HepG2 (cell line): ENCODE measurements around the gene MIDN. TPM values are rescaled to one million over a fixed set of nuclear protein-coding genes. Genes with fewer than 3 reads are reported as not detected.

Experiments
- ATAC-seq: fragments of 200-7000 bp; cut with Tn5 transposase; 3 replicates; pipeline ENCODE4 v1.9.1; 2020; ENCODE audit warnings: mild to moderate bottlenecking, moderate library complexity
- BruUV-seq: library from RNA; stranded (reverse); fragments of 400-500 nt; replicated peaks from 2 replicates; lab custom pipeline; 2021; lab: Mats Ljungman, UMichigan
- CTCF ChIA-PET: fragments of 300-600 bp; formaldehyde crosslinking; extraction: SDS; loops from one replicate; lab custom pipeline; 2021; ENCODE audit warnings: low total read pairs, inconsistent platforms, low intra/inter-chr PET ratio; lab: Yijun Ruan, JAX
- POLR2A ChIA-PET: fragments of 350-600 bp; sonication (Branson Sonifier 250); formaldehyde crosslinking; loops from one replicate; lab custom pipeline; 2020; ENCODE audit warnings: antibody characterized with exemption, inconsistent platforms; lab: Yijun Ruan, JAX
- DNase-seq: peaks from one replicate; pipeline ENCODE4 v3.0.0-alpha.2; 2015; ENCODE audit warnings: low spot score
- FAIRE-seq: peaks from 3 replicates; lab custom pipeline; 2011; peaks lifted over from hg19 to GRCh38; lab: Jason Lieb, UNC
- H2AFZ ChIP-seq: one replicate; pipeline ENCODE4 v1.6.1; 2011; ENCODE audit warnings: low read length, inconsistent platforms
- H3K27ac ChIP-seq: fragments of 300-600 bp; 3 replicates; pipeline ENCODE4 v1.8.0; 2011; ENCODE audit warnings: mixed run types, mild to moderate bottlenecking, mixed read lengths, low read length, inconsistent platforms; ENCODE audit not compliant: insufficient read depth; ENCODE audit errors: extremely low read length
- H3K27me3 ChIP-seq, 2 experiments: fragments of 200-600 bp in 1 of 2; 2 replicates in 1 of 2; 3 replicates in 1 of 2; pipeline versions ENCODE4 v1.6.0 to v1.8.0; 2011; ENCODE audit warnings: low read length in 2 of 2, mild to moderate bottlenecking in 2 of 2, moderate library complexity in 2 of 2, inconsistent platforms in 1 of 2; ENCODE audit not compliant: insufficient read depth in 2 of 2, control insufficient read depth in 1 of 2
- H3K36me3 ChIP-seq, 2 experiments: fragments of 200-600 bp in 1 of 2; replicated peaks in 1 of 2; 2 replicates in 1 of 2; 3 replicates in 1 of 2; pipeline versions ENCODE4 v1.5.1 to v1.8.0; 2011; ENCODE audit warnings: low read length in 2 of 2, inconsistent platforms in 1 of 2; ENCODE audit not compliant: insufficient read depth in 2 of 2, control insufficient read depth in 1 of 2
- H3K4me1 ChIP-seq: 2 replicates; pipeline ENCODE4 v1.5.1; 2012; ENCODE audit warnings: low read length, inconsistent platforms; ENCODE audit not compliant: insufficient read depth
- H3K4me2 ChIP-seq: 2 replicates; pipeline ENCODE4 v1.6.0; 2011; ENCODE audit warnings: low read depth, low read length, inconsistent platforms
- H3K4me3 ChIP-seq, 3 experiments: fragments of 200-600 bp in 1 of 3; sonication (generic), shearing (Covaris generic) in 1 of 3; replicated peaks in 1 of 3; 2 replicates each; pipeline ENCODE4 v1.5.1; 2011 to 2016; ENCODE audit warnings: low read length in 3 of 3, inconsistent platforms in 2 of 3, low read depth in 2 of 3, mild to moderate bottlenecking in 2 of 3, control low read depth in 1 of 3, mixed read lengths in 1 of 3; ENCODE audit not compliant: insufficient read depth in 1 of 3
- H3K79me2 ChIP-seq: one replicate; pipeline ENCODE4 v1.6.1; 2011; ENCODE audit warnings: low read length, inconsistent platforms; ENCODE audit not compliant: insufficient read depth
- H3K9ac ChIP-seq: 2 replicates; pipeline ENCODE4 v1.6.0; 2011; ENCODE audit warnings: mild to moderate bottlenecking, low read depth, low read length, inconsistent platforms; ENCODE audit not compliant: insufficient read depth
- H3K9me3 ChIP-seq: 2 replicates; pipeline ENCODE4 v1.5.1; 2012; ENCODE audit warnings: mild to moderate bottlenecking, low read length
- H4K20me1 ChIP-seq: 2 replicates; pipeline ENCODE4 v1.6.0; 2011; ENCODE audit warnings: inconsistent platforms, mild to moderate bottlenecking, low read length, moderate library complexity; ENCODE audit not compliant: insufficient read depth
- ATF6 ChIP-seq: sonication (generic); formaldehyde crosslinking; conservative IDR thresholded peaks from 2 replicates; pipeline ENCODE4 v1.4.0; 2020; ENCODE audit warnings: missing genetic modification reagents
- KDM5B ChIP-seq: sonication (generic); formaldehyde crosslinking; IDR thresholded peaks from 2 replicates; pipeline ENCODE4 v1.4.0; 2020; ENCODE audit warnings: missing genetic modification reagents, mild to moderate bottlenecking, borderline replicate concordance
- MATR3 ChIP-seq: sonication (generic); formaldehyde crosslinking; IDR thresholded peaks from 2 replicates; pipeline ENCODE4 v1.4.0; 2020; ENCODE audit warnings: missing genetic modification reagents
- MTA1 ChIP-seq: sonication (generic); formaldehyde crosslinking; IDR thresholded peaks from 2 replicates; pipeline ENCODE4 v1.4.0; 2020; ENCODE audit warnings: missing genetic modification reagents, mild to moderate bottlenecking, borderline replicate concordance
- PAX8 ChIP-seq: sonication (generic); formaldehyde crosslinking; IDR thresholded peaks from 2 replicates; pipeline ENCODE4 v1.8.0; 2022; ENCODE audit warnings: mild to moderate bottlenecking, missing genetic modification reagents, borderline replicate concordance
- PRDM4 ChIP-seq: sonication (generic); formaldehyde crosslinking; IDR thresholded peaks from 2 replicates; pipeline ENCODE4 v1.9.0; 2021; ENCODE audit warnings: missing genetic modification reagents, borderline replicate concordance
- YEATS4 ChIP-seq: sonication (generic); formaldehyde crosslinking; IDR thresholded peaks from 2 replicates; pipeline ENCODE4 v1.4.0; 2020; ENCODE audit warnings: missing genetic modification reagents, borderline replicate concordance
- YY1 ChIP-seq: IDR thresholded peaks from 2 replicates; pipeline ENCODE4 v1.6.1; 2011; ENCODE audit warnings: low read length, low read depth, moderate library complexity, mild to moderate bottlenecking; ENCODE audit not compliant: insufficient read depth, insufficient replicate concordance
- WGBS: methylation state at CpG from one replicate; pipeline ENCODE4 v1.1.6; 2017; ENCODE audit warnings: low lambda C conversion rate; 5-methylcytosine and 5-hydroxymethylcytosine counted together
- in situ Hi-C: cut with HindIII; loops from 2 replicates; pipeline ENCODE4 v1.10.0; 2017; ENCODE audit warnings: low pct_unique_long_range_greater_than_20kb; ENCODE audit not compliant: extremely low pct_ligation_motif_present
- intact Hi-C: fragments of 100-400 bp; cut with micrococcal nuclease; formaldehyde crosslinking; loops from one replicate; pipeline ENCODE4 v1.10.0; 2022; ENCODE audit not compliant: unreplicated experiment
- polyA plus RNA-seq, 8 experiments: library from polyadenylated mRNA; depleted of rRNA in 3 of 8; stranded (reverse) in 7 of 8; unstranded in 1 of 8; fragments of >200 nt; fragmentation: Illumina TruSeq in 4 of 8; extraction: Trizol in 4 of 8; gene quantifications; 2 replicates each; pipeline versions ENCODE4 v1.2.1 to v1.2.3, GENCODE V29; 2011 to 2016; ENCODE audit warnings: low read depth in 4 of 8, missing spikeins in 1 of 8, mixed read lengths in 1 of 8; ENCODE audit not compliant: insufficient read depth in 1 of 8
- total RNA-seq, 5 experiments: library from RNA; depleted of rRNA; stranded (reverse); fragments of >200 nt; fragmentation: Illumina TruSeq; extraction: Trizol; gene quantifications; 2 replicates each; pipeline ENCODE4 v1.2.3, GENCODE V29; 2016; ENCODE audit warnings: low read depth in 1 of 5

The MIDN gene
- total and polyA plus RNA-seq, 2 of the 13 experiments (the other 11 are each of a cell fraction or from before 2014, with no cell fraction given) = 8.4 to 18.0 TPM

- no TSS peak for BruUV-seq
- peaks cover 0 to 3% of the 10 kb centered on the region in 2 experiments; a peak in 1 of 5 replicates for H3K36me3 ChIP-seq
- WGBS = no CpG with 5 or more reads among the region's 113 CpGs
- FAIRE-seq = no peak
- no peak for ATAC-seq
- H3K4me1 ChIP-seq = peaks cover 67% of the 10 kb centered on the region
- DNase-seq = no peak
- ChIA-PET POLR2A (interaction anchor here (1.3 to 3.5 kb wide), 5 partner anchors 16 to 117 kb away, joined by 3 to 61 read pairs (median 8); partner anchors contain the start of gene CIRBP), CTCF (no interaction called here)
- intact Hi-C loops (no loop called here), in situ Hi-C loops (no loop called here)
- H2AFZ ChIP-seq = no peak within 1 kb of the TSS
- peak within 1 kb of the TSS; percentile 89 for H3K4me2 ChIP-seq
- H3K79me2 ChIP-seq = peaks cover 41% of the 10 kb centered on the region
- no peak for TF ChIP-seq KDM5B (CRISPR knock-in tag)
- no peak for TF ChIP-seq MATR3 (CRISPR knock-in tag)
- TF ChIP-seq MTA1 (CRISPR knock-in tag) = no peak
- 0 out of 2 replicates have a peak, but pooled peaks have one; percentile 8 for TF ChIP-seq YEATS4 (CRISPR knock-in tag)
- no peak for TF ChIP-seq YY1
- TF ChIP-seq ATF6 (CRISPR knock-in tag) = no peak
- no peak for TF ChIP-seq PAX8
- no peak for TF ChIP-seq PRDM4
- H3K4me3 ChIP-seq = peak within 1 kb of the TSS; percentile 75 to 89 (median 82)
- H3K9ac ChIP-seq = peak within 1 kb of the TSS; percentile 71
- no peaks in the 10 kb centered on the region for H3K9me3 ChIP-seq
- peak within 1 kb of the TSS; percentile 75 for H3K27ac ChIP-seq
- H4K20me1 ChIP-seq = no peaks in the 10 kb centered on the region
- no peaks in the 10 kb centered on the region; a peak in 1 of 5 replicates for H3K27me3 ChIP-seq
Observed at GRCh38 chr19:1285737-1286360, 37.5 kb downstream of the MIDN start, which contains the start of gene EFNA2. Gene EFNA2 (plus strand): TSS chr19:1285873. CDS start chr19:1286169, 296 bp downstream.
